Keratinocyte (primary cell): ENCODE results near the gene ANO3. TPM values are rescaled to one million over a fixed set of nuclear protein-coding genes. Genes with fewer than 3 reads are reported as not detected.

ENCODE experiments used
- DNase-seq: peaks from one replicate; pipeline ENCODE4 v3.0.0-alpha.2; 2011; ENCODE audit warnings: low read depth, missing footprints, low spot score
- FAIRE-seq: peaks from 2 replicates; lab custom pipeline; 2011; peaks lifted over from hg19 to GRCh38; lab: Jason Lieb, UNC
- H2AFZ ChIP-seq: 2 replicates; pipeline ENCODE4 v1.6.0; 2012; ENCODE audit warnings: low read length, control low read depth, inconsistent platforms; ENCODE audit not compliant: control insufficient read depth
- H3K27ac ChIP-seq: 2 replicates; pipeline ENCODE4 v1.5.1; 2011; ENCODE audit warnings: low read length; ENCODE audit not compliant: control insufficient read depth, insufficient read depth
- H3K27me3 ChIP-seq: 3 replicates; pipeline ENCODE4 v1.6.0; 2011; ENCODE audit warnings: low read length; ENCODE audit not compliant: control insufficient read depth, insufficient read depth; ENCODE audit errors: extremely low read depth
- H3K36me3 ChIP-seq, 2 experiments: 2 replicates in 1 of 2; 3 replicates in 1 of 2; pipeline ENCODE4 v1.5.1; 2011; ENCODE audit warnings: low read length in 2 of 2, mild to moderate bottlenecking in 1 of 2; ENCODE audit not compliant: control insufficient read depth in 2 of 2, insufficient read depth in 2 of 2; ENCODE audit errors: extremely low read depth in 1 of 2
- H3K4me1 ChIP-seq: 3 replicates; pipeline ENCODE4 v1.5.1; 2011; ENCODE audit warnings: low read length; ENCODE audit not compliant: control insufficient read depth, insufficient read depth; ENCODE audit errors: extremely low read depth
- H3K4me2 ChIP-seq: 3 replicates; pipeline ENCODE4 v1.6.0; 2011; ENCODE audit warnings: low read depth, low read length; ENCODE audit not compliant: control insufficient read depth, insufficient read depth; ENCODE audit errors: extremely low read depth
- H3K4me3 ChIP-seq, 3 experiments: fragments of 200-600 bp in 1 of 3; sonication (generic) in 1 of 3; 2 replicates in 2 of 3; 3 replicates in 1 of 3; pipeline ENCODE4 v1.5.1; 2011 to 2016; ENCODE audit warnings: low read length in 3 of 3, mild to moderate bottlenecking in 3 of 3, control low read depth in 2 of 3, inconsistent platforms in 1 of 3, low read depth in 1 of 3, mixed read lengths in 1 of 3, mixed run types in 1 of 3, moderate library complexity in 1 of 3; ENCODE audit not compliant: control insufficient read depth in 2 of 3, insufficient read depth in 2 of 3; ENCODE audit errors: extremely low read depth in 1 of 3
- H3K79me2 ChIP-seq: 2 replicates; pipeline ENCODE4 v1.6.0; 2012; ENCODE audit warnings: low read length; ENCODE audit not compliant: control insufficient read depth, insufficient read depth
- H3K9ac ChIP-seq: 3 replicates; pipeline ENCODE4 v1.6.0; 2011; ENCODE audit warnings: low read length; ENCODE audit not compliant: control insufficient read depth, insufficient read depth; ENCODE audit errors: extremely low read depth
- H3K9me1 ChIP-seq: 3 replicates; pipeline ENCODE4 v1.6.0; 2011; ENCODE audit warnings: low read length; ENCODE audit not compliant: control insufficient read depth, insufficient read depth; ENCODE audit errors: extremely low read depth
- H3K9me3 ChIP-seq: 2 replicates; pipeline ENCODE4 v1.5.1; 2012; ENCODE audit warnings: low read depth, low read length; ENCODE audit not compliant: control insufficient read depth
- H4K20me1 ChIP-seq: 3 replicates; pipeline ENCODE4 v1.6.0; 2011; ENCODE audit warnings: low read length; ENCODE audit not compliant: control insufficient read depth, insufficient read depth; ENCODE audit errors: extremely low read depth
- EZH2 ChIP-seq: IDR thresholded peaks from one replicate; pipeline ENCODE4 v1.6.1; 2012; ENCODE audit warnings: inconsistent platforms, mild to moderate bottlenecking, low read length, moderate library complexity
- dilution Hi-C: fragments of 300-500 bp; cut with MboI; formaldehyde crosslinking; loops from one replicate; pipeline ENCODE4 v1.7.0; 2020; ENCODE audit warnings: low sequenced_read_pairs; ENCODE audit not compliant: extremely low pct_ligation_motif_present
- polyA plus RNA-seq, 5 experiments: library from polyadenylated mRNA; depleted of rRNA in 3 of 5; stranded (reverse) in 3 of 5; stranded (forward) in 1 of 5; unstranded in 1 of 5; fragments of >200 nt; gene quantifications; 1 replicate in 1 of 5; 2 replicates in 3 of 5; 3 replicates in 1 of 5; pipeline versions ENCODE4 v1.2.1 to v1.2.3, GENCODE V29; 2011 to 2012; ENCODE audit warnings: missing spikeins in 2 of 5, low read depth in 1 of 5, low replicate concordance in 1 of 5
- TF ChIP-seq, protein P1 (sequence below), 3 experiments: IDR thresholded peaks in 1 of 3; conservative IDR thresholded peaks in 1 of 3; optimal IDR thresholded peaks in 1 of 3; 2 replicates in 2 of 3; 3 replicates in 1 of 3; pipeline versions ENCODE3 to v1.5.1; 2011; ENCODE audit warnings: low read length in 3 of 3, mild to moderate bottlenecking in 3 of 3, moderate library complexity in 2 of 3, control low read depth in 1 of 3, inconsistent platforms in 1 of 3; ENCODE audit not compliant: insufficient read depth in 2 of 3; ENCODE audit errors: extremely low read depth in 1 of 3

Gene ANO3
- polyA plus RNA-seq, 1 donor (not counting 4 experiments of a cell fraction or from before 2014, with no cell fraction given): 0.01 TPM

DNA sequence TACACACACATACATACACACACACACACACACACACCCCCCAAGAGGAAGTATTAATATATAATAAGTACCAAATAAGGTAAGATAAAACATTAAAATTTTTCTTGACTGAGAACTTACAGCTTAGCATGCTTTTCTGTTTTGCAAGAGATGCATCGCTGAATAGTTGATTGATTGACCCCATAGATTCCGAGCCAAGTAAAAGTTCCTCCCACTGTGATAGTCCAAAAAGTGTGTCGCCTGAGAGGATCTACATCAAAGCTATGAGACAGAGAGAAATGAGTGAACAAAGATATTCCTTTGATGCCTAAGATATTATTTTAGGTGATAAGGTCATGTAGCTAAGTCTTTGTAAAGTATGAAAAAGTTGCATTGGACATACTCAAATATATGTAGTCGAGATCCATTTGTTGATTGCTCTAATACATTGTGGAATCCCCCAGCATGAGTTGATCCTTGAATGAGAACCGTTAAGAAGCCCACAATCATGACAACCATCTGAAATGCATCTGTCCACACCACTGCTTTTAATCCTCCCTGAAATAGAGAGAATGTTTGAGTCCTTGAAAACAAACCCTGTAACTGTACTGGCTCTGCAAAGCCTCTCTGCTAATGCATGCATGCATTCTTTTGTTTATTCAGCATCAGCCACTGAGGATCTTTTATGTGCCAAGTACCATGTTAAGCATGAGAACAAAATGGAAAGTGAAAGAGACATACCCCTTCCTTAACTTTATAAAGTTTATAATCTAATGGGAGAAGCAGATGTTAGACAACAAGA is 371.7 kb downstream of the ANO3 start:
- Histone ChIP-seq H3K79me2 (no peaks in the 10 kb centered on the region), H3K4me3 (no peak overlapping the region), H3K9me1 (no peaks in the 10 kb centered on the region), H3K9ac (no peak overlapping the region), H4K20me1 (no peaks in the 10 kb centered on the region), H3K4me1 (no peaks in the 10 kb centered on the region), H3K27ac (no peak overlapping the region), H3K36me3 (no peaks in the 10 kb centered on the region), H3K4me2 (no peak overlapping the region), H2AFZ (no peak overlapping the region), H3K27me3 (no peaks in the 10 kb centered on the region), H3K9me3 (no peaks in the 10 kb centered on the region)
- FAIRE-seq (no peak), DNase-seq (no peak)
- dilution Hi-C loops: no loop called here
- TF ChIP-seq EZH2: no peak
- TF ChIP-seq, protein P1, sequence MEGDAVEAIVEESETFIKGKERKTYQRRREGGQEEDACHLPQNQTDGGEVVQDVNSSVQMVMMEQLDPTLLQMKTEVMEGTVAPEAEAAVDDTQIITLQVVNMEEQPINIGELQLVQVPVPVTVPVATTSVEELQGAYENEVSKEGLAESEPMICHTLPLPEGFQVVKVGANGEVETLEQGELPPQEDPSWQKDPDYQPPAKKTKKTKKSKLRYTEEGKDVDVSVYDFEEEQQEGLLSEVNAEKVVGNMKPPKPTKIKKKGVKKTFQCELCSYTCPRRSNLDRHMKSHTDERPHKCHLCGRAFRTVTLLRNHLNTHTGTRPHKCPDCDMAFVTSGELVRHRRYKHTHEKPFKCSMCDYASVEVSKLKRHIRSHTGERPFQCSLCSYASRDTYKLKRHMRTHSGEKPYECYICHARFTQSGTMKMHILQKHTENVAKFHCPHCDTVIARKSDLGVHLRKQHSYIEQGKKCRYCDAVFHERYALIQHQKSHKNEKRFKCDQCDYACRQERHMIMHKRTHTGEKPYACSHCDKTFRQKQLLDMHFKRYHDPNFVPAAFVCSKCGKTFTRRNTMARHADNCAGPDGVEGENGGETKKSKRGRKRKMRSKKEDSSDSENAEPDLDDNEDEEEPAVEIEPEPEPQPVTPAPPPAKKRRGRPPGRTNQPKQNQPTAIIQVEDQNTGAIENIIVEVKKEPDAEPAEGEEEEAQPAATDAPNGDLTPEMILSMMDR (optimal IDR thresholded peaks at IDR 0.05 in 1 of 3, IDR thresholded peaks at IDR 0.05 in 1 of 3, conservative IDR thresholded peaks at IDR 0.05 in 1 of 3; ENCODE audit: extremely low read depth in 1 of 3, insufficient read depth in 2 of 3, low read length in 3 of 3): no peak

DNA sequence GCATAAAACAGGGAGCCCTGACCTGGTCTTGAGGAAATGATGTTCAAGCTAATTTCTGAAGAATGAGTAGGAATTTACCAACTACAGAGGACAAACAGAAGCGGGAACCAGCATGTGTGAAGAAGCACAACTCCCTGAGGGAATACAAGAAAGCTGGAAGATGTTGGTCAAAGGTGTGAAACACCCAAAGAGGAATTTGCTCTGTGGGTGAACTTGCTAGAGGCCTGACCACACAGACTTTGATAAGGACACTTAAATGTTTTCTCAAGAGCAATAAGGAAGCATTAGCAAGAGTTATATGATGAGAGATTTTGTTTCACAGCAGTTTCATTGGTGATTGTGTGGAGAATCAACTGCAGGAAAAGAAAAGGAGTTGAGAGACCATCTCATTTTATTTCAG is 372.3 kb downstream of the ANO3 start:
- Histone ChIP-seq H4K20me1 (no peaks in the 10 kb centered on the region), H3K79me2 (no peaks in the 10 kb centered on the region), H3K27me3 (no peaks in the 10 kb centered on the region), H3K4me1 (no peaks in the 10 kb centered on the region), H3K9me3 (no peaks in the 10 kb centered on the region), H2AFZ (no peak overlapping the region), H3K27ac (no peak overlapping the region), H3K9ac (no peak overlapping the region), H3K4me2 (no peak overlapping the region), H3K9me1 (no peaks in the 10 kb centered on the region), H3K36me3 (no peaks in the 10 kb centered on the region), H3K4me3 (no peak overlapping the region)
- TF ChIP-seq, protein P1 (optimal IDR thresholded peaks at IDR 0.05 in 1 of 3, IDR thresholded peaks at IDR 0.05 in 1 of 3, conservative IDR thresholded peaks at IDR 0.05 in 1 of 3; ENCODE audit: extremely low read depth in 1 of 3, insufficient read depth in 2 of 3, low read length in 3 of 3): no peak
- TF ChIP-seq EZH2: no peak
- FAIRE-seq (no peak), DNase-seq (no peak)
- dilution Hi-C loops: no loop called here
